GM12864 (cell line): ENCODE data around the gene NMNAT2.

Experiments
- DNase-seq: peaks from one replicate; pipeline ENCODE4 v3.0.0-alpha.2; 2011; ENCODE audit warnings: low read depth
- H3K4me3 ChIP-seq: 2 replicates; pipeline ENCODE4 v1.5.1; 2011; ENCODE audit warnings: mild to moderate bottlenecking, low read depth, low read length, control low read depth
- TF ChIP-seq, protein P1 (sequence below): IDR thresholded peaks from 2 replicates; pipeline ENCODE4 v1.5.1; 2011; ENCODE audit warnings: low read depth, mild to moderate bottlenecking, moderate library complexity, low read length, control low read depth, inconsistent platforms; ENCODE audit errors: missing control alignments

The NMNAT2 gene

DNA sequence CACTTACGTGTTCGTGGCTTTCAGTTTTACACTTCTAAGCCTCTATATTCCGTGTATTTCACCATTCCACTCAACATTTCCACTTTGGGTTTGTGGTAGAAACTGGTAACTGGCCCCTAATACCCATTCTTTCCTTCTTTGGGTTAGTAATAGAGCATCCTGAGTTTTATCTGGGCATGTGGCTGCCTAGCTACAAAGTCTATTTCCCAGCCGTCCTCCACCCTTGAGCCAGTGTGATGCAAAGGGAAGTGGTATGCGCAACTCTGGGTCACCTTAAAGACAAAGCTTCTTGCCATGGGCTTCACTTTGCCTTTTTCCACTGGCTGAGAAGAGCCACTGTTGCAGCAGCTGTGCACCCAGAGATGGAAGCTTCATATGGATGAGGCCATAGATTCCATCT is 158.3 kb downstream of the NMNAT2 start:
- no peak for DNase-seq
- TF ChIP-seq, protein P1, sequence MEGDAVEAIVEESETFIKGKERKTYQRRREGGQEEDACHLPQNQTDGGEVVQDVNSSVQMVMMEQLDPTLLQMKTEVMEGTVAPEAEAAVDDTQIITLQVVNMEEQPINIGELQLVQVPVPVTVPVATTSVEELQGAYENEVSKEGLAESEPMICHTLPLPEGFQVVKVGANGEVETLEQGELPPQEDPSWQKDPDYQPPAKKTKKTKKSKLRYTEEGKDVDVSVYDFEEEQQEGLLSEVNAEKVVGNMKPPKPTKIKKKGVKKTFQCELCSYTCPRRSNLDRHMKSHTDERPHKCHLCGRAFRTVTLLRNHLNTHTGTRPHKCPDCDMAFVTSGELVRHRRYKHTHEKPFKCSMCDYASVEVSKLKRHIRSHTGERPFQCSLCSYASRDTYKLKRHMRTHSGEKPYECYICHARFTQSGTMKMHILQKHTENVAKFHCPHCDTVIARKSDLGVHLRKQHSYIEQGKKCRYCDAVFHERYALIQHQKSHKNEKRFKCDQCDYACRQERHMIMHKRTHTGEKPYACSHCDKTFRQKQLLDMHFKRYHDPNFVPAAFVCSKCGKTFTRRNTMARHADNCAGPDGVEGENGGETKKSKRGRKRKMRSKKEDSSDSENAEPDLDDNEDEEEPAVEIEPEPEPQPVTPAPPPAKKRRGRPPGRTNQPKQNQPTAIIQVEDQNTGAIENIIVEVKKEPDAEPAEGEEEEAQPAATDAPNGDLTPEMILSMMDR, result no peak
- H3K4me3 ChIP-seq, result no peak overlapping the region

DNA sequence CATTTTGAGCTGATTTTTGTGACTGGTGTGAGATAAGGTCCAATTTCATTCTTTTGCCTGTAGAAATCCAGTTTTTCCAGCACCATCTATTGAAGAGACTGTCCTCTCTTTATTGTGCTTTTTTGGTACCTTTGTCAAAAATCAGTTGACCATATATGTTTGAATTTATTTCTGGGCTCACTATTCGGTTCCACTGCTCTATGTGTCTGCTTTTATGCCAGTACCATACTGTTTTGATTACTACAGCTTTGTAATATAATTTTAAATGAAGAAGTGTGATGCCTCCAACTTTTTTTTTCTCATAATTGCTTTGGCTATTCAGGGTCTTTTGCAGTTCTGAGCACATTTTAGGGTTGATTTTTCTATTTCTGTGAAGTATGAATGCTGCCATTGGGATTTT is 163.1 kb downstream of the NMNAT2 start:
- H3K4me3 ChIP-seq, result no peak overlapping the region
- TF ChIP-seq, protein P1, result no peak
- DNase-seq, result no peak

DNA sequence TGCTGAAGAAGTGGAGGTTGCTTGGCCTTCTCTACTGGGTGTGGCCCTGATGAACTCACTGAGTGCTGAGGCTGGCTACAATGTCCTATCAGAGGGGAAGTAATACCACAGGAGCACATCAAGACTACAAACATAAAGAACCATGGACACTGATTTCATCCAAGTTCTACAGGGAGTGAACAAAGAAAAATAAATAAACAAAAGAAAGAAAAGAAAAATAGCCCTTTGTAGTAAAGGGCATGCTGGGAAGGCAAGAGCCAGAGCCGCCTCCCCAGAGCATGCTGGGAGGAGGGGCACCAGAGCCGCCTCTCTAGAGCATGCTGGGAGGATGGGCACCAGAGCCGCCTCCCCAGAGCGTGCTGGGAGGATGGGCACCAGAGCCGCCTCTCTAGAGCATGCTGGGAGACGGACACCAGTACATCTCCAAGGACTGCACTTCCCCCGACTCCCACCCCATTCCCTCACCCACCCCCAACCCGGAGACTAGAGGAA is 166.2 kb downstream of the NMNAT2 start:
- no peak overlapping the region for H3K4me3 ChIP-seq
- TF ChIP-seq, protein P1, result no peak
- no peak for DNase-seq

DNA sequence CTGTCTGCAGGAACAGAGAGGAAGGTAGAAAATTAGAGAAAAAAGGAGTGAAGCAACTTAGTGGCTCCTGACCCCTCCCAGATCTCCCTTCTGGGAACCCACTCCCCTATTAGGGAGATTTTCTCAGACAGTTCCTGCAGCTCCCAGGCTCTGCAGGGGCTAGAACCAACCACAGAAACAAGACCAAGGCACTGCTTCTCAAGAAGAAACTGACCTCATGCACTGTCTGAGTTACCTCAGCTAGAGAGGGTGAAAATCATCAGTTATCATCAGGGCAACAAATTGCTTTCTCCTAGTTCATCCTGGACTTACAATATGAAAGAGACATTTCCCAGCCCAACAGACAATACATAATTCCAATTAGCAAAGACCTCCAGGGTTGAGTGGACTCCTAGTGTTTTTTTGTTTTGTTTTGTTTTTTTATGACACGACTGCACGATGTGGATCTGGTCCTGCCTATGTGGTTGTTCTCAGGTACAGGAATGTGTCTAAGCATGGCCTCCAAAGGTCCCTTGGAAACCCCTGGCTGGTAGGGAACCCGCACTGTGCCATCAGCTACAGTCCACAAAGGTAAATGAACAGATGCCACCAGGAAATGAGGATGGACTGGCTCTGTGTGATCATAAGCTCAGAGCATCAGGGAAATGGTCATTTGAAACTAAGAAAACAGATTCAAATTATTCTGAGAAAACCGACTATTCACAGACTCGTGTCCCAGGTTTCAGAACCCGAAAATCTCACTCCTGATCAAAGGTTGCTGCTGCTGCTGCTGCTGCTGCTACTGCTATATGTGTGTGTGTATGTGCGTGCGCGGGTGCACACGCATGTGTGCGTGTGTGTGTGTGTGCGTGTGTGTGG is 166.8 kb downstream of the NMNAT2 start:
- no peak overlapping the region for H3K4me3 ChIP-seq
- no peak for DNase-seq
- TF ChIP-seq, protein P1, result no peak

DNA sequence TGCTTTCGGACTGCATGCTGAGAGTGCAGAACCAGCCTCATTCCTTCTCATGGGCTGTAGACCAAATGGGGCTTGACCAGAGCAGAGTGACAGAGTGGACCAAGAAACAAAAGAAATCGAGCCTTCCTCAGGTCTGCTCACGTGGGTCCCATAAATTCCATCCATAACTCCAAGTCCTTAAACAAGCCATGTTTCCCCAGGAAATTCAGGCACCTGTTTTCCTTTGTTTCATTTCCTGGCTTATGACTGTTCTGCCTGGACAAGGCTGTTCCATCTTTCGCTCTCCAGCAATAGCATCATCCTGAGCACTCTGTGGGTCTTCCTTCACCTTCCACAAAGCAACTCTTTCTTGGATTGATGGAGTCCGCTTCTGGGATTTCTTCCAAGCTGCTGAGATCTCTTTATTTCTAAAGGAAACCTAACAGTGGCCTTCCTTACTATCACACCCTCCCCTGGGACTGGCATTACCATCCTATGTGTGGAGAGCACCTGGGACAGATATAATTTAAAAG is 168.2 kb downstream of the NMNAT2 start:
- H3K4me3 ChIP-seq, result no peak overlapping the region
- TF ChIP-seq, protein P1, result no peak
- no peak for DNase-seq

DNA sequence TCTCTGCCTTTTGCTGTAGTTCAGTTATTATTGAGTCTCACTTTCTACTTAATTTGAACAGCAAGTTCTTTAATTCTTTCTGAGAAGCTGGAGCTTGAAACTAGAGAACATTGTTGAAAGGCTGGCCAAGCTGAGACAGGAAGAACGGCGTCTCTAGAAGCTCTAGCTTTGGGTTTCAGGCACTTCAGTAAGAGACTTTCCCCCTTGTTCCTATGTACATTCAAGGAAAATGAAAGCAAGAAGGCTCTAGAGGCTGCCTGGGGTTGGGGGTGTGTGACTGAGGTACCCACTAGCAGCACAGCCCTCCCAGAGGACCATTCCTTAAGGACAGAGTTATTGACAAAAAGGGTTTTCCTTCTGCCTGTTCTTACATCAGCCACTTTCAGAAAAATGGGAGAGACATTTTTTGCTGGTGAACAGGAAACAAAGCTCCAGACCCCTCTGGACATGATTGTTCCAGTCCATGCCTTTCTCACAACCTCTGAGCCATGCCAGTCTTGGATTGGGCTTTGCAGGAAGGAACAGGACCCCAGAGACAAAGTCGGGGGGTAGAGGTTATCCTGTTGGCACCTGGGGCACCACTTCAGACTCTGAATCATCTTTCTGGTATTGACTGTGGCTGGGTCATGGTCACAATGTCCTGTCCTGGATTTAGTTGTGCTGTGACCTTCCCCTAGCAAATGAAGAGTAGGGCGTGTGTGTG is 169.0 kb downstream of the NMNAT2 start:
- H3K4me3 ChIP-seq, result no peak overlapping the region
- TF ChIP-seq, protein P1, result no peak
- no peak for DNase-seq
